Loucy (cell line): ENCODE results near the gene ATP13A1.
"Not testable (repeated sequence)": the region's sequence is repeated elsewhere in the genome, so short reads cannot be mapped to it uniquely, and the experiment has no call there.

Experiments
- H2AFZ ChIP-seq: fragments of 200-600 bp; sonication (generic); 2 replicates; pipeline ENCODE4 v1.6.0; 2016; ENCODE audit warnings: antibody characterized with exemption, mild to moderate bottlenecking, low read length, moderate library complexity
- H3F3A ChIP-seq: fragments of 200-600 bp; 2 replicates; pipeline ENCODE4 v1.6.0; 2016; ENCODE audit warnings: antibody characterized with exemption, low read depth, mild to moderate bottlenecking
- H3K27me3 ChIP-seq: fragments of 200-600 bp; sonication (generic); 2 replicates; pipeline ENCODE4 v1.6.1; 2014; ENCODE audit warnings: low read length, mild to moderate bottlenecking; ENCODE audit not compliant: insufficient read depth, poor library complexity, severe bottlenecking
- H3K36me3 ChIP-seq: fragments of 200-600 bp; sonication (generic); 2 replicates; pipeline ENCODE4 v1.6.1; 2016; ENCODE audit warnings: low read length; ENCODE audit not compliant: insufficient read depth
- H3K4me1 ChIP-seq: fragments of 200-600 bp; sonication (generic); 2 replicates; pipeline ENCODE4 v1.5.1; 2014; ENCODE audit warnings: low read length, mild to moderate bottlenecking; ENCODE audit not compliant: insufficient read depth, poor library complexity, severe bottlenecking
- H3K4me2 ChIP-seq: fragments of 200-600 bp; sonication (generic); 2 replicates; pipeline ENCODE4 v1.6.0; 2014; ENCODE audit warnings: antibody characterized with exemption, low read length, low read depth, mild to moderate bottlenecking; ENCODE audit not compliant: poor library complexity, severe bottlenecking
- H3K4me3 ChIP-seq: fragments of 200-600 bp; sonication (generic); 2 replicates; pipeline ENCODE4 v1.5.1; 2014; ENCODE audit warnings: low read length, mild to moderate bottlenecking, mixed read lengths; ENCODE audit not compliant: poor library complexity, severe bottlenecking
- H3K79me2 ChIP-seq: fragments of 200-600 bp; sonication (generic); 2 replicates; pipeline ENCODE4 v1.6.1; 2014; ENCODE audit warnings: low read length; ENCODE audit not compliant: insufficient read depth
- H3K9ac ChIP-seq: fragments of 200-600 bp; sonication (generic); 2 replicates; pipeline ENCODE4 v1.6.0; 2014; ENCODE audit warnings: mild to moderate bottlenecking, low read depth, low read length, moderate library complexity; ENCODE audit not compliant: poor library complexity, severe bottlenecking
- H3K9me2 ChIP-seq: fragments of 200-600 bp; sonication (generic); replicated peaks from 2 replicates; pipeline ENCODE4 v1.6.1; 2016; ENCODE audit warnings: low read depth, low read length, mixed read lengths
- H3K9me3 ChIP-seq: fragments of 200-600 bp; sonication (generic); 2 replicates; pipeline ENCODE4 v1.6.1; 2014; ENCODE audit warnings: mild to moderate bottlenecking, antibody characterized with exemption, low read length, low read depth; ENCODE audit not compliant: insufficient read depth
- H4K20me1 ChIP-seq: fragments of 200-600 bp; sonication (generic); 2 replicates; pipeline ENCODE4 v1.6.0; 2014; ENCODE audit warnings: antibody characterized with exemption, low read length, mild to moderate bottlenecking; ENCODE audit not compliant: insufficient read depth, poor library complexity, severe bottlenecking
- EZH2phosphoT487 ChIP-seq: fragments of 200-600 bp; IDR thresholded peaks from 2 replicates; pipeline ENCODE4 v1.6.1; 2018; ENCODE audit warnings: antibody characterized with exemption, mild to moderate bottlenecking, moderate library complexity, borderline replicate concordance
- TF ChIP-seq, protein P1 (sequence below): fragments of 200-600 bp; sonication (generic); conservative IDR thresholded peaks from 2 replicates; pipeline ENCODE4 v1.5.1; 2014; ENCODE audit warnings: mild to moderate bottlenecking, antibody characterized with exemption, low read length

ATP13A1 gene

GRCh38 chr19:19670070-19670551, 6.6 kb upstream of the ATP13A1 start:
- Histone ChIP-seq H3K36me3 (no peaks in the 10 kb centered on the region; the same call in 1 of the 2 replicates), H3K27me3 (no peaks in the 10 kb centered on the region)

DNA sequence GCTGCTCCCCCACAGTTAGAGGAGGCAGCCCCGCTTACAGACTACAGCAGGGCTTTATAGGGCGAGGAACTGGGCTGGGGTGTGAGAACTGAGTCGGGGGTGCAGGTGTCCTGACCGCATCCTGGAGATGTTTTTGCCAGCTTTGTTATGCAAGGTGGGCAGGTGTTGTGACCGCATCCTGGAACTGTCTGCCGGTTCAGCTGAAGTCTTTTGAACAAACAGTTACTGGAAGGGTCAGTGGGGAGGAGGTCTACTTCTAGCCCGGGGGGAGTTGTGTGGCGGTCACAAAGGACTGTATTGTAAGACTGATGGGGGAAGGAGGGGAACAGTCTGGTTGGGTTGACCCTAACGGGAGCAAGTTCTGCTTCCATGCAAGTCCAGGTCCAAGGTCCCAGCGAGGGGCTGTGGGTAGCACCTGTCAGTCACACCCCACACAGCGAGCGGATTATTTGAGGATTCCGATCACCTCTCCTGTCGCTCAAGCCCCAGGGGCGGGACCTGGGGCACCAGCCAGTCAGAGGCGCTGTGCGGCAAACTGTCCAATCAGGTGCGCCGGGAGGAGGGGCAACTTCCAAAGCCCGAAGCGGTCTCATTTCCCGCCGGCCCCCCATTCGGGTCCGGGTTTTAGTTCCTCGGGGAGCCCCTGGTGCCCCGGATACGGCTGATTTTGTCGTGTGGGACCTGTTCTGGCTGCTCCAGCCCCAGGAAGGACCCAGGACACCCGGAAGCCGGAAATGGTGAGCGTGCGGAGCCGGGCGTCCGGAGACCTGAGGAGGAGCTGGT, 4.9 kb upstream of the ATP13A1 start, which contains the start of gene ZNF101:
ZNF101 (plus strand) TSS at position 610 of the 783 bp plus-strand sequence; CDS start at position 735, 125 bp downstream.
- H3K4me3 ChIP-seq = peak within 1 kb of the TSS; percentile 88
- peak within 1 kb of the TSS; percentile 79 for H3K4me2 ChIP-seq
- peaks cover 12% of the 10 kb centered on the region for H3K4me1 ChIP-seq
- 0 out of 2 replicates have a peak, but pooled peaks cover 3% of the 10 kb centered on the region for H3F3A ChIP-seq
- H3K9me2 ChIP-seq = no peaks in the 10 kb centered on the region
- no peak for TF ChIP-seq EZH2phosphoT487
- TF ChIP-seq, protein P1, sequence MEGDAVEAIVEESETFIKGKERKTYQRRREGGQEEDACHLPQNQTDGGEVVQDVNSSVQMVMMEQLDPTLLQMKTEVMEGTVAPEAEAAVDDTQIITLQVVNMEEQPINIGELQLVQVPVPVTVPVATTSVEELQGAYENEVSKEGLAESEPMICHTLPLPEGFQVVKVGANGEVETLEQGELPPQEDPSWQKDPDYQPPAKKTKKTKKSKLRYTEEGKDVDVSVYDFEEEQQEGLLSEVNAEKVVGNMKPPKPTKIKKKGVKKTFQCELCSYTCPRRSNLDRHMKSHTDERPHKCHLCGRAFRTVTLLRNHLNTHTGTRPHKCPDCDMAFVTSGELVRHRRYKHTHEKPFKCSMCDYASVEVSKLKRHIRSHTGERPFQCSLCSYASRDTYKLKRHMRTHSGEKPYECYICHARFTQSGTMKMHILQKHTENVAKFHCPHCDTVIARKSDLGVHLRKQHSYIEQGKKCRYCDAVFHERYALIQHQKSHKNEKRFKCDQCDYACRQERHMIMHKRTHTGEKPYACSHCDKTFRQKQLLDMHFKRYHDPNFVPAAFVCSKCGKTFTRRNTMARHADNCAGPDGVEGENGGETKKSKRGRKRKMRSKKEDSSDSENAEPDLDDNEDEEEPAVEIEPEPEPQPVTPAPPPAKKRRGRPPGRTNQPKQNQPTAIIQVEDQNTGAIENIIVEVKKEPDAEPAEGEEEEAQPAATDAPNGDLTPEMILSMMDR = no peak
- peaks cover 7% of the 10 kb centered on the region for H4K20me1 ChIP-seq
- peak within 1 kb of the TSS; percentile 79 for H2AFZ ChIP-seq
- no peaks in the 10 kb centered on the region for H3K9me3 ChIP-seq
- no peaks in the 10 kb centered on the region for H3K27me3 ChIP-seq
- peaks cover 44% of the 10 kb centered on the region for H3K79me2 ChIP-seq
- peak within 1 kb of the TSS; percentile 94 for H3K9ac ChIP-seq
- no peaks in the 10 kb centered on the region; the same call in 1 of the 2 replicates for H3K36me3 ChIP-seq

More at GRCh38 chr19:19670070-19670551, 6.6 kb upstream of the ATP13A1 start:
- Histone ChIP-seq H3K4me1 (peaks cover 12% of the 10 kb centered on the region), H3K4me3 (peak overlapping the region; percentile 88), H3K9ac (peak overlapping the region; percentile 94), H3K9me3 (no peaks in the 10 kb centered on the region), H3K9me2 (no peaks in the 10 kb centered on the region), H2AFZ (no peak overlapping the region), H3F3A (0 out of 2 replicates have a peak, but pooled peaks cover 3% of the 10 kb centered on the region), H3K79me2 (peaks cover 52% of the 10 kb centered on the region), H4K20me1 (peaks cover 7% of the 10 kb centered on the region), H3K4me2 (peak overlapping the region; percentile 79)
- TF ChIP-seq EZH2phosphoT487 = no peak
- TF ChIP-seq, protein P1 = no peak

DNA sequence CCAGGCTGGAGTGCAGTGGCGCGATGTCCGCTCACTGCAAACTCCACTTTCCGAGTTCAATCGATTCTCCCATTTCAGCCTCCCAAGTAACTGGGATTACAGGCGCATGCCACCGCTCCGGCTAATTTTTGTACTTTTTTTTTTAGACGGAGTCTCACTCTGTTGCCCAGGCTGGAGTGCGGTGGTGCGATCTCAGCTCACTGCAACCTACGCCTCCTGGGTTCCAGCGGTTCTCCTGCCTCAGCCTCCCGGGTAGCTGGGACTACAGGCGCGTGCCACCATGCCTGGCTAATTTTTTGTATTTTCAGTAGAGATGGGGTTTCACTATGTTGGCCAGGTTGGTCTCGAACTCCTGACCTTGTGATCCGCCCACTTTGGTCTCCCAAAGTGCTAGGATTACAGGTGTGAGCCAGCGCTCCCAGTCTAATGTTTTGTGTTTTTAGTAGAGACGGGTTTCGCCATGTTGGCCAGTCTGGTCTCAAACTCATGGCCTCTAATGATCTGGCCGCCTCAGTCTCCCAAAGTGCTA, 2.0 kb upstream of the ATP13A1 start:
- H3K4me1 ChIP-seq = peaks cover 27% of the 10 kb centered on the region
- peaks cover 45% of the 10 kb centered on the region for H3K79me2 ChIP-seq
- H4K20me1 ChIP-seq = peaks cover 30% of the 10 kb centered on the region
- H3K9ac ChIP-seq, H2AFZ ChIP-seq, H3K27me3 ChIP-seq, H3K4me3 ChIP-seq, H3K4me2 ChIP-seq, H3K9me2 ChIP-seq, H3K36me3 ChIP-seq, H3K9me3 ChIP-seq, H3F3A ChIP-seq: not testable (repeated sequence)
